ENCODE measurements around the gene EEF1AKMT4.
"Not testable (repeated sequence)": the region's sequence is repeated elsewhere in the genome, so short reads cannot be mapped to it uniquely, and the experiment has no call there.

EEF1AKMT4 gene

DNA sequence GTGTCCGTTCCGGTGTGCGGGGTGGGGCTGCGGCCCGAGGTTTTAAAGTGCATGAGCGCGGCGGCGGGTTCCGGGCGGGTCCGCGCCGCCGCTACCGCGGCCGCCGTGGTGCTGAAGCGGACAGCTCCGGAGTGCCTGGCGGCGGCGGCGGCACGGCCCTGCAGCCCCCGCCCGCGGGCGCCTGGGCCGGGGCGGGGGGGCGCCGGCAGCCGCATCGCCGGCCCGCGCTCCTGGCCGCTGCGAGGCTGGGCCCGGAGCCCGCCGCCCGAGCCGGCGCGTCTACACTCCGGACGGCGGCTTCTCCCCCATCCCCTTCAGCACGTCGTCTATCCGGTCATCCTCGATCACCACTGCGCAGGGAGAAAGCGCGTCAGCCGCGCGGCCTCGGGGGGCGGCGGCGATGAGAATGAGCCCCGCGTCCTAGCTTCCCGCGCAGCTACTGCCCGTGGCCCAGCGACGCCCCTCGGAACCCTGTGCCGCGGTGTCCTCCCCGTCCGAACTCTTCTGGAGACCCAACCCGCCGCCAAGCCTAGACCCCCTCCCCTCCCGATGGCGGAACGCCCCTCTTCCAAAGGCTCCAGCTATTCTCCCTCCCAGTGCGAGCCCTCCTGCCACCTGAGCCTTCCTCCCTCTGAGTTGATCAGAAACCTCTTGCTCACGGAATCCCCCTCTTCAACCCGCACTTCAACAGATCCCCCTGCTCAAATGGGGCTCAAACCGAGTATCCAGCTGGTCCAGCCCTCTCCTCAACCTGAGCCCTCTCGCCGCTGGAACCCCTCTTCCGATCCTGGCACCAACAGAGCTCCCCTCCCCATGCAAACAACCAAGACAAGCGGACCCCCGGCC is 10.6 kb downstream of the EEF1AKMT4 start:
- no peak for DNase-seq (ENCODE audit: low read depth)

DNA sequence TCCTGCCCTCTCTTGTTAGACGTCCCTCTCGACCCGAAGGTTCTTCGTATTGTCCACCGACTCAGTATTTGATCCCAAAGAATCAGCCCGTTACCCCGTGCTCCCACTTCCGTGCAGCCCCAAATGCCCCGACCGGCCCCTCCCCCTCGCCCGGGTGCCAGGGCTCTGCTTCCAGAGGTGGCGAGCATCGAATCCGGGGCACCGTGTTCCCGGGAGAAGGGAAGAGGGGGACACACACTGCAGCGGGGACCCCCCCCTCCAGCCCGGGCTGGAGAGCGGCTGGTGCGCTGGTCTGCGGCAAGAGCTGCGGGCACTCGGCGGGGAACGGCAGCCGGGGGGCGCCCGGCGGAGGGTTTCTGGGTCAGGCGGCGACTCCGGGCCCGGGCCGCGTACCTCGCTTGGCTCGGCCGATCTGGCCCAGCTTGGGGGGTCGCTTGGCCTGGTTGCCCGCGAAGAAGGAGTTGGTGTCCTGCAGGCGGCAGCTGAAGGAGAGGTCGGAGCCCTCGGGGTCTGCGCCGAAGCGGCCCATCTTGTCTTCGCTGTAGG is 11.3 kb downstream of the EEF1AKMT4 start:
- DNase-seq (ENCODE audit: low read depth): no peak

DNA sequence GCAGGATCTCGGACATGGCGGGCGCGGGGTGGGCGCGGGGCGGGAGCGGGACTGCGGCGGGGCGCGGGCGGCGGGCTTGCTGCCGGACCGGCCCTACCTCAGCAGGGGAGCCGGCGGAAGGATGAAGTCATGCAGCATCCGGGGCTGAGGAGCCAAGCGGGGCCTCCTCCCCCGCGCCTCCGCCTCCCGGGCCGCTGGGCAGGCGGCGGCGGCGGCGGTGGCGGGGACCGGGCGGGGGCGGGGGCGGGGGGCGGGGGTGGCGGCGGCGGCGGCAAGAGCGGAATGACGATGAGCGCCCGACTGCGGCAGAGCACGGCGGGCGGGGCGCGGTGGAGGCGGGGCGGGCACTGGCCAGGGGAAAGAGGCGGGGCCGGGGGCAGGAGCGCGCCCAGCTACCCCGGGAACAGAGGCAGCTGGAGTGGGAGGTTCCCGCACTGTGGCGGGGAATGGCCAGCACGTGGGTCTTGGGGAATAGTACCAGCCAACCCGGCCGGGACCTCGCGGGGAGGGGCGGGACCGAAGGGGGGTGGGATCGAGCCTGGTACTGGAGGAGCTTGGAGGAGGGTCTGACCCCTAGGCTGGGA is 11.9 kb downstream of the EEF1AKMT4 start, which contains the start of gene CAMK2N2:
TSS of gene CAMK2N2 (minus strand) at position 284 of the 584 bp plus-strand sequence. CDS start at position 16, 268 bp downstream.
- no peak for DNase-seq (ENCODE audit: low read depth)

DNA sequence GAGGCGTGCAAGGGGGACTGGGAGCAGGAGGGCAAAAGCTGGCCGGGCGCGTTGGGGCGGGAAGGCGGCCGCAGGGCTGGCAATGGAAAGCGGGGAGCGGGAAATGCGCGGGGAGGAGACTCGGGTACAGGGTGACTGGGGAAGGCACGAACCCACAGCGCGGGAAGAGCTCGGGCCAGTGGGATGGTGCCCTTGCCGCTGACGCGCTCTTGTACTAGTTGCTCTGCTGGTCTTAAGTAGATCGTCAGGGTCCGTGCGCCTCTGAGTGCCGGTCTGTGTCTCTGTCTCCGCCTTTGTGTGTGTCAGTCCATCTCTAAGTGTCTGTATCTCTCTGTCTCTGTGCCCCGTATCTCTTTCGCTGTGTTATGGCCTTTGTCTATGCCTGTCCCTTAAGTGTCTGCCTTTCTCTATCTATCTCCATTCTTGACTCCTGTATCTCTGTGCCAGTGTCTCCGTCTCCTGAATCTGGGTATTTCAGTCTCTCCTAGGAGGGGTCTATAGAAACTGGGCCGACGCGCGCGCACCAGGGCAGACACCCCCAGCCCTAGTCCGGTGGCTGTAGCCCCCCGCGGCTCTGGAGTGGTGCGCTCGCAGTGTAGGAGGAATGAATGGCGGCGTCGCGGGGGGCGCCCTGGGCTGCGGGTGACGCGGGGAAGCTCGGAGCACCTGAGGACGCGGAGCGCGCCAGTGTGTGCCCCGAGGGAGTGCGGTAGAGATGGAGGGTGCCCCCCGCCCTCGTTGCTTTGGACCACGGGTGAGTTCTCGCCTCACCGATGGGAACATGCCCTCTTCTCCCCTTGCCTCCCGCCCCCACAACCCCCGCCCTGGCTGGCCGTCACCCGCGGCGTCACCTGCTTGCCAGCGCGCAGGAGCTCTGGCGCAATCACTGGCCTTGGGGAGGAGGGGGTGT is 12.6 kb downstream of the EEF1AKMT4 start:
- DNase-seq (ENCODE audit: low read depth): peak; percentile 18

DNA sequence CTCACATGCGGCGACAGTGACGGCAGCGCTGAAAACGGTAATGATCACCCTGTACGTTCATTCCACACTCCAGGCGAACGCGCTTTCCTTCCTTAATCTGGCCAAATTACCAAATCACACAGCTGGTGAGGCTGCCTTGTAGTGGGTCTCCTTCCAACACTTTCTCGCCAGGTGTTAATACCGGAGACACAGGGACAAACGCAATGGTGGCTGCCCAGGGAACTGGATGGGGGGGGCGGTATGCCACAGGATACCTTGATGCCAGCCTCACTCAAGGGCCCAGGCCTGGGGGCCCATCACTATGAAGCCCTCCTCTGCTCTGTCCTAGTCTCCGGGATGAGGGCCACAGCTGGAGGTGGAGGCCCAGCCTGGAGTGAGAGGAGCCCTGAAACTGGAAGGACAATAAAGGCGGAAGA is 13.3 kb downstream of the EEF1AKMT4 start:
- DNase-seq (ENCODE audit: low read depth): no peak

DNA sequence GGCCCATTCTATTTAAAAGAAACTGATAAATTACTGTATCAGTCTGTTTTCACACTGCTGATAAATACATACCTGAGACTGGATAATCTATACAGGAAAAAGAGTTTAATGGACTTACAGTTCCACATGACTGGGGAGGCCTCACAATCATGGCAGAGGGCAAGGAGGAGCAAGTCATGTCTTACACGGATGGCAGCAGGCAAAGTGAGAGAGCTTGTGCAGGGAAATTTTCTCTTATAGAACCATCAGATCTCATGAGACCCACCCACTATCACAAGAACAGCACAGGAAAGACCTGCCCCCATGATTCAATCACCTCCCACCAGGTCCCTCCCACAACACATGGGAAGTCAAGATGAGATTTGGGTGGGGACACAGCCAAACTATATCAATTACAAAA is 17.8 kb downstream of the EEF1AKMT4 start:
- DNase-seq (ENCODE audit: low read depth): not testable (repeated sequence)

DNA sequence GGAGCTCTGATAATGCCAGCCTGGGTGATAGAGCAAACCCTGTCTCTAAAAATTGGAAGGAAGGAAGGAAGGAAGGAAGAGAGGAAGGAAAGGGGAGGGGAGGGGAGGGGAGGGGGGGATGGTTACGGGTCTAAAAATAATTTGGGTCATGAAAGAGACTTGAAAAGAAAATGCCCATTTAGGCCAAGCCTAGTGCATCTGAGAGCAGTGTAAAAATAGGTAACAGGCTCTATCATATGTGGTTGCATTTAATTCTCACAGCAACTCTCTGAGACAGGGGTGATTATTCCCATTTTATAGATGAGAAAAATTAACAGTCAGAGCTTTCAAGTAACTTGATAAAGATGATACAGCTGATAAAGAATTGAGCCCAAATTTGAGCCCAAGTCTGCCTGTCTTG is 22.8 kb downstream of the EEF1AKMT4 start:
- no peak for DNase-seq (ENCODE audit: low read depth)

DNA sequence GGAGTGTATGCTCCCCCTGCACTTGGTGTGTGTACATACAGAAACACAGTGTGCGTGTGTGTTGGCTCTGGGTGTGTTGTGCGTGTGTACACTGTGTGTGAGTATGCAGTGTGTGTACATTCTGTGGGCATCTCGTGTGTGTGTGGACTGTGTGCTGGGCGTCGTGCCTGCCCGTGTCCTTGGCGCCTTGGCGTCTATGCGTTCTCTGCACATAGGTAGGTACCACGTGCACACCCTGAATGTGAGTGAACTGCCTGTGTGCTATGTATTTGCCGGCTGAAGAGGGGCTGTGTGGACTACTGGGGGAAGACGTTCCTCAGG is 25.9 kb downstream of the EEF1AKMT4 start:
- DNase-seq (ENCODE audit: low read depth): no peak

DNA sequence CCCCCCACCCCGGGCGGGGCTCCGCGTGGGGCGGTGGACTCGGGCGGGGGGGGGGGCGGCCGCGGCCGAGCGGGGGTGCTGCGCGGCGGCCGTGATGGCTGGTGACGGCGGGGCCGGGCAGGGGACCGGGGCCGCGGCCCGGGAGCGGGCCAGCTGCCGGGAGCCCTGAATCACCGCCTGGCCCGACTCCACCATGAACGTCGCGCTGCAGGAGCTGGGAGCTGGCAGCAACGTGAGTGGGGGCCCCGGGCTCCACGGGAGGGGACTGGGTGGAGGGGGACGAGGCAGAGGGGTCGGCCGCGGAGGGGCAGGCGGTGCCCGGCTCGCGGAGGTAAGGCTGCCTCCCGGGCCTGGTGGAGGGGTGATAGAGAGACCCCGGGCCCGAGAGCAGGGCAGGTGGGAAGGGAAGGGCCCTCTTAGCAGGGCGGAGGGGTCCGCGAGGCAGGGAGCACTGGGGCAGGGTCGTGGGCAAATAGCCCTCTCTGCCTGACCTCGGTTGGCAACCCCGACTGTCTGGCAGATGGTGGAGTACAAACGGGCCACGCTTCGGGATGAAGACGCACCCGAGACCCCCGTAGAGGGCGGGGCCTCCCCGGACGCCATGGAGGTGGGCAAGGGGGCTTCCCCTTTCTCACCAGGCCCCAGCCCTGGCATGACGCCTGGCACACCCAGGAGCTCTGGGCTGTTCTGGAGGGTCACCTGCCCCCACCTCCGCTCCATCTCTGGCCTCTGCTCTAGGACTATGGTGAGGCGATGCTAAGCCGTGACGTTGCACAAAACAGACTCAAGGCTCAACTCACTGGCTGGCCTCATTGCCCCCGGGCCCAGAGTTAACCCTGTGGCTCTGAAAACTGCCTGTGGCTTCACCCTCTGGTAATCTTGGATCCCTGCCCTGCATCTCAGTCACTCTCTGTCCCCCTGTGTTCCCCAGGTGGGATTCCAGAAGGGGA is 26.8 kb downstream of the EEF1AKMT4 start, which contains the start of gene ECE2:
TSS of gene ECE2 (plus strand) at position 62 of the 950 bp plus-strand sequence. CDS start at position 194, 132 bp downstream.
- DNase-seq (ENCODE audit: low read depth): no peak

DNA sequence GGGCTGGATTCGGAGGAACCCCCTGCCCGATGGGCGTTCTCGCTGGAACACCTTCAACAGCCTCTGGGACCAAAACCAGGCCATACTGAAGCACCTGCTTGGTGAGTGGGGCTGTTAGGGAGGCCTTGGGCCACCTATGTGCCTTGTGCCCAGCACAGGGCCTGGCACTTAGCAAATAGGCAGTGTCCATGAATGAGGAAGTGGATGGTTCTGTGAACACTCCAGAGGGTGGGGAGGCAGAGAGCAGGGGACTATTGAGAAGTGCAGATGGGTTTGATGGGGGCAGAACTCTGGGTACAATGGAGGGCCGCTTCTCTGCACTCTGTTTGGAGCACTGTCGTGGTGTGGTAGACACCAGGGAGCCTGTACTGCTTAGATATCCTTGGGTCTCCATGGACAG is 27.9 kb downstream of the EEF1AKMT4 start:
- DNase-seq (ENCODE audit: low read depth): no peak

DNA sequence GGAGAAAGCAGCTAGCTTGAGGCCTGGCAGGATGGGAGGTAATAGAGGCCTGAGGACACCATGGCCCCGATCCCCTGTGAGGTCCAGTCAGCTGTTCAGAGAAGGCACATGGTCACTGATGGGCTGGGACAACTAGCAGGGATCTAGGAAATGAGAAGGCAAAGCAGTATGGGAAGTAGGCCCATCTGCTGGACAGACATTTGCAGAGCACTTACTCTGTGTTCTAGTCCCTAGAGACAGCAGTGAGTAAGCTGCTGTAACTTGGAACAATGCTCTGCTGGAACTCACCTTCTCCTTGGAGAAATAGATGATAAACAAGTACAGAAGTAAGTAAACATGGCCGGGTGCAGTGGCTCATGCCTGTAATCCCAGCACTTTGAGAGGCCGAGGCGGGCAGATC is 33.5 kb downstream of the EEF1AKMT4 start:
- DNase-seq (ENCODE audit: low read depth): no peak

DNA sequence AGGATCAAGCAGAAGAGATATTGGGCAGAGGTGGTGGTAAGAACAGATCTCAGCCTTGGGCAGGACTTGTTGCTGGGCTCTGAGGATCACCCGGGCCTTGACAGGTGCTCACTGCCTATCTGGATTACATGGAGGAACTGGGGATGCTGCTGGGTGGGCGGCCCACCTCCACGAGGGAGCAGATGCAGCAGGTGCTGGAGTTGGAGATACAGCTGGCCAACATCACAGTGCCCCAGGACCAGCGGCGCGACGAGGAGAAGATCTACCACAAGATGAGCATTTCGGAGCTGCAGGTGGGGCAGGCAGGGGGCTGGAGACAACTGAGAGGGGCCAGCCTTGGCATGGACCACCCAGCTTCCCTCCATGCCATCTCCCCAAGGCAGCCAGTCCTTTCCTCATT is 34.2 kb downstream of the EEF1AKMT4 start:
- DNase-seq (ENCODE audit: low read depth): no peak

DNA sequence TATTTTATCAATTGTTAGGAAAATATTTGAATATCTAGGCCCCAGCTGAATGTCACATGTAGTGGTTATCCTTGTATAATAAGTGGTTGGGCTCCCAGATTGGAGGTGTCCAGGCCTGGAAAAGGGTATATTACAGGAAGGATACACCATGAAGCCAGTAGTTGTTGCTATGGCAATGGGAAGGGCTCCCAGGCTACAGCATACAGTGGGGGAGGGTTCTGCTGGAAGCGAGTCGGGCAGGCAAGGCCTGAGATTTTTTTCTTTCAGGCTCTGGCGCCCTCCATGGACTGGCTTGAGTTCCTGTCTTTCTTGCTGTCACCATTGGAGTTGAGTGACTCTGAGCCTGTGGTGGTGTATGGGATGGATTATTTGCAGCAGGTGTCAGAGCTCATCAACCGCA is 35.2 kb downstream of the EEF1AKMT4 start:
- peak; percentile 63 for DNase-seq (ENCODE audit: low read depth)

DNA sequence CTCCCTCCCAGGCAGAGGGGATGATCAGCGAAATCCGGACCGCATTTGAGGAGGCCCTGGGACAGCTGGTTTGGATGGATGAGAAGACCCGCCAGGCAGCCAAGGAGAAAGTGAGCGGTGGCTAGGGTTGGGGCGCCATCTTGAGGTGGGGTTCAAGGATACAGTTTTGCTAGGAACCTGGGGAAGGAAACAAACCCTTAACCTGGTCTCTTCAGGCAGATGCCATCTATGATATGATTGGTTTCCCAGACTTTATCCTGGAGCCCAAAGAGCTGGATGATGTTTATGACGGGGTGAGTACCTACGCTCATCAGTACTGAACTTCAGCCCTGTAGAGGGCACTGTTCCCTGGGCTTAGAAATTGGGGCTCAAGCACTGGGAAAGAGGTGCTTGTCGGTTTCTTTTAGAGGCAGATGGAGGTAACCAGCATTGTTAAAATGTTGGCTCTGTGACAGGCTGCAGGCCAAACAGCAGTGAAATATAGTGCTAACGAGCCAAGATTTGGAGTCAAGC is 40.0 kb downstream of the EEF1AKMT4 start:
- DNase-seq (ENCODE audit: low read depth): peak; percentile 10

DNA sequence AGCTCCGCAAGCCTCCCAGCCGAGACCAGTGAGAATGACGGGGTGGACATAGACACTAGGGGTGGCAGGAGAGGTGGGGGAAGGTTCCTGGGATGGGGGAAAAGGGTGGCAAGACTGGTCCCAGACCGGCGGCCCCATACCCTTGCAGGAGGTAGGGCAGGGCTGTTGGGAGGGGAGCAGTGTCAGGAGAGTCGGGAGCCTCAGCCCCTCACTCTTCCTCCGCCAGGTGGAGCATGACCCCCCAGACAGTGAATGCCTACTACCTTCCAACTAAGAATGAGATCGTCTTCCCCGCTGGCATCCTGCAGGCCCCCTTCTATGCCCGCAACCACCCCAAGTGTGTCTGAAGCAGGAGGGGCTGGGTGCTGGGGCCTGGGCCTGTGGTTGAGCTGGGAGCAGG is 40.9 kb downstream of the EEF1AKMT4 start:
- DNase-seq (ENCODE audit: low read depth): no peak

DNA sequence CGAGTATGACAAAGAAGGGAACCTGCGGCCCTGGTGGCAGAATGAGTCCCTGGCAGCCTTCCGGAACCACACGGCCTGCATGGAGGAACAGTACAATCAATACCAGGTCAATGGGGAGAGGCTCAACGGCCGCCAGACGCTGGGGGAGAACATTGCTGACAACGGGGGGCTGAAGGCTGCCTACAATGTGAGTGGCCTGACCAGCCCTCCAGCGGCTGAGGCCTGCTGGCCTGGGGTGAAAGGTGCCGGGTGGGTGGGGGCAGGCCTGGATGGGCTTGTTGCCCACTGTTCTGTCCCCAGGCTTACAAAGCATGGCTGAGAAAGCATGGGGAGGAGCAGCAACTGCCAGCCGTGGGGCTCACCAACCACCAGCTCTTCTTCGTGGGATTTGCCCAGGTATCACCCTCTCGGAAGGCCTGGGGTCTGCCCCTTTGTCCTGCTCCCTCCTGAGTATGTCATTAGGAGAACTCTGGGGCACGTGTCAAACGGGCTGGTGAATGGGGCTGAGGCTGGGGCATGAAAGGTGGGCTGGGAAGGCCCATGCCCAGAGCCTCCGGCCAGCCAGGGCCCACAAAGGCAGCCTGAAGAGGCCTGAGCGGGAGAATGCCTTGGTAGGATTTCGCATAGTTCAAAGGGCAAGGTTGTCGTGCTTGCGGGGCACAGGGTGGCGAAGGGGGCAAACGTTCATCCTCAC is 41.7 kb downstream of the EEF1AKMT4 start:
- no peak for DNase-seq (ENCODE audit: low read depth)

DNA sequence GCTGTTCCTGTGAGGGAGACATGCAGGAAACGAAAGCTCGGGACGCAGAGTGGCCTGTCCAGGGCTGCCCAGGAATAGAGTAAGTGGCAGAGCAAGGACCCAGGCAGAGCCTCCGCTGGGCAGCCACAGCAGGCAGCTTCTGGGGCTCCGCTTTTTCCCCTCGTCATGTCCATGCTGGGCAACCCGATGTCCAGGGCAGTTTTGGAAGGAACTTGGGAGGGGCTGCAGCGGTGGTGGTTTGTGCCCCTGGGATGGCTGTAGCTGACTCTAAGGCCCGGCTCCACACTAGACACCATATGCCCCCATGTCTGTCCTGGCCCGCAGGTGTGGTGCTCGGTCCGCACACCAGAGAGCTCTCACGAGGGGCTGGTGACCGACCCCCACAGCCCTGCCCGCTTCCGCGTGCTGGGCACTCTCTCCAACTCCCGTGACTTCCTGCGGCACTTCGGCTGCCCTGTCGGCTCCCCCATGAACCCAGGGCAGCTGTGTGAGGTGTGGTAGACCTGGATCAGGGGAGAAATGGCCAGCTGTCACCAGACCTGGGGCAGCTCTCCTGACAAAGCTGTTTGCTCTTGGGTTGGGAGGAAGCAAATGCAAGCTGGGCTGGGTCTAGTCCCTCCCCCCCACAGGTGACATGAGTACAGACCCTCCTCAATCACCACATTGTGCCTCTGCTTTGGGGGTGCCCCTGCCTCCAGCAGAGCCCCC is 42.4 kb downstream of the EEF1AKMT4 start:
- DNase-seq (ENCODE audit: low read depth): no peak

DNA sequence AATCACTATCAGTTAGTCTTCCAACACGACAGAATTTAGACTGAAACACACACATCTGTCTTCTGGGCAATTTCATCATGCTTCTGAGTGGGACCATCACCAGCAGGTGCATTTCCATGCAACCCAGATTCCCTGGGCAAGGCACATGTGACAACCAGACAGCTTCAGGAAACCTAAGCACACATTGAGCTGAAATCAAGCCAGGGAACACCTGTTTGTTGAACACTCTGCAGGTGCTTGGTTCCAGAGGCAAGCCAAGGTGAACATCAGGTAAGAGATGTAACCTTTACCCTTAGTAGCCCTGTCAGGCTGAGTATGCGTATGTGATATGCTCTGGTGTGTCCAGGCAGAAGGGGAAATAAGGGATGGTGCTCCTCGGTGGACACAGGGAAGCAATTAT is 46.3 kb downstream of the EEF1AKMT4 start:
- no peak for DNase-seq (ENCODE audit: low read depth)

DNA sequence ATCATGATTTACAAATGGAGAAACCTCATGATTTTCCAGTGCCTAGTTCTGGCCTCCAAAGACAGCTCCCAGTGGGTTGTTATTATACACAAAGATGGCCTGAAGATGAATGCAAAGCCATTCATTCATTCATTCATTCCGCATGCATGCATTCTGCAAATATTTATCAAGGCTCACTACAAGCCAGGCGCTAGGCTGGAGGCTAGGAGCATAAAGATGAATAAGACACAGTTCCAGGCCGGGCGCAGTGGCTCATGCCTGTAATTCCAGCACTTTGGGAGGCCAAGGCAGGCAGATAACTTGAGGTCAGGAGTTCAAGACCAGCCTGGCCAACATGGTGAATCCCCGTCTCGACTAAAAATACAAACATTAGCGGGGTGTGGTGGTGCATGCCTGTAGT is 47.1 kb downstream of the EEF1AKMT4 start:
- no peak for DNase-seq (ENCODE audit: low read depth)

All from fibroblast of gingiva (primary cell).